ENCODE results near the gene IGF2BP2. TPM values are rescaled to one million over a fixed set of nuclear protein-coding genes. Genes with fewer than 3 reads are reported as not detected.
A peak's percentile ranks its signal among the peaks of the same experiment; 100 is the strongest.

IGF2BP2 gene
- polyA plus RNA-seq, 1 experiment = 9.9 TPM

DNA sequence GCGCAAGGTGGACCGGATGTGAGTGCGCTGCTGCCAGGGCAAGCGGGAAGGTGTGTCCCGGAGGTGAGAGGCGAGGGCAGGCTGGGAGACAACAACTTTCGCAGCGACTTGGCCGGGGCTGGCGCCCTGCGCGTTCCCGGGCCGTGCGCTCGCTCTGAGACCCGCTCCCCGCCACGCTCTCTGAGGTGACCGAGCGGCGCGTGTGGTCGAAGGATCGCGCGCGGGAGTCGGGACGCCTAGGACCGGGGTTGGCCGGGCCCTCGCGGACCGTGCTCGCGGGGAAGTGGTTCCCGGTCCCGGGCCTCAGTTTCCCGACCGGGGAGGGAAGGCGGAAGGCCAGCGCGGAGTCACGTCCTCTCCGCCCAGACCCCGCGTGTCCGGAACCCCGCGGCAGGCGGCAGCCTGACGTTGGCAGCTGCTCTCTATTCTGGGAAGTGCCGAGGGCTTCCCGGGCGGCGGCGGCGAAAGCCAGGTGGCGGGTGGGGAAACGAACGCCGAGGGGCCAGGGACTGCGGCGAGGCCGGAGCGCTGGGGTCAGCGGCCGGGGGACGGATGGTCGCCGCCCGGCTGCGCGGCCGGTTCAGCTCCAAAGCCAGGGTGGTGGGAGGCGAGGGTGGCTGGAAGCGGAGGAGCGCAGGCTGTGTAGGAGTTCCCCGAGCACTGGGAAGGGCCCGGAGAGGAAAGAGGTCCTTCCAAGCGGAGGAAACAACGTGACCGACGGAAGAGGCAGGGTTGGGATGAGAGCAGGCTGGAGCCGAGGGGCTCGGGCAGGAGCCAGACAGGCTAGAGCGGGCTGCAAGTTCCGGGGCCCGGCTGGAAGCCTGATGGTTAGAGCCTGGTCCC is 1.0 kb upstream of the IGF2BP2 start:
- peaks cover 4% of the 10 kb centered on the region; the same call in 1 of the 2 replicates for H3K9me3 ChIP-seq (ENCODE audit: control insufficient read depth, insufficient read depth, low read length)
- CTCF ChIA-PET = interaction anchor here (0.6 kb wide), 1 partner anchor 89 kb away, joined by 3 read pairs; no protein-coding TSS in a partner anchor
- H3K4me3 ChIP-seq (ENCODE audit: low read depth, low read length) = peak overlapping the region; percentile 95
- H3K27ac ChIP-seq (ENCODE audit: low read depth, low read length) = peak overlapping the region; percentile 47
- no peaks in the 10 kb centered on the region for H3K27me3 ChIP-seq (ENCODE audit: control insufficient read depth, insufficient read depth, low read length)
- POLR2A ChIA-PET = interaction anchor here (0.9 to 1.5 kb wide), 2 partner anchors 13 to 111 kb away, joined by 3 read pairs; no protein-coding TSS in a partner anchor
- TF ChIP-seq, protein P1, sequence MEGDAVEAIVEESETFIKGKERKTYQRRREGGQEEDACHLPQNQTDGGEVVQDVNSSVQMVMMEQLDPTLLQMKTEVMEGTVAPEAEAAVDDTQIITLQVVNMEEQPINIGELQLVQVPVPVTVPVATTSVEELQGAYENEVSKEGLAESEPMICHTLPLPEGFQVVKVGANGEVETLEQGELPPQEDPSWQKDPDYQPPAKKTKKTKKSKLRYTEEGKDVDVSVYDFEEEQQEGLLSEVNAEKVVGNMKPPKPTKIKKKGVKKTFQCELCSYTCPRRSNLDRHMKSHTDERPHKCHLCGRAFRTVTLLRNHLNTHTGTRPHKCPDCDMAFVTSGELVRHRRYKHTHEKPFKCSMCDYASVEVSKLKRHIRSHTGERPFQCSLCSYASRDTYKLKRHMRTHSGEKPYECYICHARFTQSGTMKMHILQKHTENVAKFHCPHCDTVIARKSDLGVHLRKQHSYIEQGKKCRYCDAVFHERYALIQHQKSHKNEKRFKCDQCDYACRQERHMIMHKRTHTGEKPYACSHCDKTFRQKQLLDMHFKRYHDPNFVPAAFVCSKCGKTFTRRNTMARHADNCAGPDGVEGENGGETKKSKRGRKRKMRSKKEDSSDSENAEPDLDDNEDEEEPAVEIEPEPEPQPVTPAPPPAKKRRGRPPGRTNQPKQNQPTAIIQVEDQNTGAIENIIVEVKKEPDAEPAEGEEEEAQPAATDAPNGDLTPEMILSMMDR (IDR thresholded peaks at IDR 0.05; ENCODE audit: low read depth, low read length) = no peak
- no peak for DNase-seq (ENCODE audit: low read depth, low spot score)

DNA sequence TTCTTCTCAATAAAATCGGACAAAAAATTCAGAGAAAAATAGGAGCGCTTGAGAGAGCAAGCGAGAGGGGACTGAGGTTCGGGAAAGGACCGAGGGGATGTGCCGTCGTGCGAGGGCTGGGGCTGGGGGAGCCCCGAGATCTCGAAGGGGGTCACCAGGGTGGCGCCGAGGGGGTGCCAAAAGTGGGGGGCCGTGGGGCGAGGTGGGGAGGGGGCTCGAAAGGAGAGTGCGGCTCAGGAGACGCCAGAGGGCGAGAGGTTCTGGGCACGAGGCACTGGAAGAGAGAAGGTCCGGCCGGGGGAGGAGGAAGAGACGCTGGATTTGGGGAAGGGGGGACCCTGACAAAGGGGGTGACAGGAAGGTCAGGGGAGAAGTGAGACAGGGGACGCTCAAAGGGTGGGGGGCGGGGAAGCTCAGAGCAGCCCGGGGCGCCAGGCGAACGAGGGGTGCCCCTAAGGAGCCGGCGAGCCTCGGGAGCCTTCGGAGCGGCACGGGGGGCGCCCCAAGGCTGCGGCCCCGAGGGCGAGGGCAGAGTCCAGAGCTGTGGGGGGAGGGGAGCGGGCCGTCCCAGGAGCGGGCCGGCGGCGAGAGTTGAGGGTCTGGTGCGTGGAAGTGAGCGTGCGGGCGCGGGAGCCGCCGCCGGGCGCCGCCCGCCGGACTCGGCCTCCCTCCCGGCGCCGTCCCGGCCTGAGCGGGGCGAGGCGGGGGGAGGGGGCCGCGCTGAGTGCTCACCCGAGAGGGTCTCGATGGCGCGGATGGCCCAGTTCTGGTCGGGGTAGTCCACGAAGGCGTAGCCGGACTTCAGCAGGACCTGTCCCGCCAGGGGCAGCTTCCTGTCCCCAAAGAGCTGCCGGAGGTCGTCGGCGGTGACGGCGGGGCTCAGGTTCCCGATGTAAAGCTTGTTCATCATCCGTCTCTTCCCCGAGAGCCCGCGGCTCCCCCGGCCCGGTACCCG is 514 bp downstream of the IGF2BP2 start:
- Histone ChIP-seq H3K27ac (ENCODE audit: low read depth, low read length) (peak overlapping the region; percentile 86), H3K9me3 (ENCODE audit: control insufficient read depth, insufficient read depth, low read length) (peaks cover 4% of the 10 kb centered on the region; the same call in 1 of the 2 replicates), H3K4me3 (ENCODE audit: low read depth, low read length) (peak overlapping the region; percentile 95), H3K27me3 (ENCODE audit: control insufficient read depth, insufficient read depth, low read length) (no peaks in the 10 kb centered on the region)
- CTCF ChIA-PET = interaction anchor here (0.6 to 4.6 kb wide), 2 partner anchors 106 to 165 kb away, joined by 3 to 48 read pairs; no protein-coding TSS in a partner anchor
- DNase-seq (ENCODE audit: low read depth, low spot score) = no peak
- POLR2A ChIA-PET = interaction anchor here (0.6 to 1.5 kb wide), 6 partner anchors 11 to 112 kb away, joined by 3 to 8 read pairs (median 4); no protein-coding TSS in a partner anchor
- TF ChIP-seq, protein P1 (IDR thresholded peaks at IDR 0.05; ENCODE audit: low read depth, low read length) = no peak

DNA sequence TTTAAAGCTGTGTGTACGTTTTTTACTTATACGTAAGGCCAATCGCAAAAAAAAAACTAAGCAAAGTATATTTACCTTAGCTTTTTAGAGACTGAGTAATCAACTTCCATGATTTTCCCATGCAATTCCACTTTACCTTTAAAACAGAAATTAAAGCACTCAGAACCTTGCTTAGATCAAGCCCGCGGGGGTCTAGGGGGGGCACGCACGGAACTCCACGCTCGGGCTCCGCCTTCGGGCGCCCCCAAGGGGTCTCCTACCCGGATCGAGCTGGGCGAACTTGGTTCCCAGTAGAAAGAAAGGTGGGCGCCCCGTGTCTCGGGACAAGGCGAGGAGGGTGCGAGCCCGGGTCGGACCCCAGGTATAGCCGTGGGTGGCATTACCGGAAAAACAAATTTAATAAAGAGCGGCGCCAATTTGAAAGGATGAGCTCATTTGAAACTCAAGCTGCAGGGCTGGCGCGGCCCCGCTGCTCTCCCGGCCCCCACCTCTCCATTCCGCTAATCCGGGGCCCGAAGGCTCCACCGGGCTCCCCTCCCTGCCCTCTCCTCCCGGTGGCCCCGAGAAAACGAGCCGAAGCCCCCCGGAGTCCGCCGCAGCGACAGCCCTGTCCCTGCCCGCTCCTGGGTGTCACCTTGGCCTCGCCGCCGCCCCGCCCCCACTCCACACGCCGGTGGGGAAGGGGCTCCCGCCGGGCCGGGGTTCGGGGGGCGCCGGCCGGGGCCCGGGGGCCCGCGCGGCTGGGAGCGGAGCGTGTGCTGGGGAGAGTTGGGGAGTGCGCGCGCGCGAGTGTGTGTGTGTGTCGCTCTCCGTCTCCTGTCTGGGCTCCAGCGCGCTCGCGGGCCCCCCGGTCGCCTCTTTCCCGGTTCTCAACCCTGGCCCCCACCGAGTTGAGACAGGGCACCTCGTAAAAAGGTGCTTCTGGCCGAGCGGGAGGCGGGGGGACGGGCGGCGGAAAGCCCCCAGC is 1.5 kb downstream of the IGF2BP2 start:
- Histone ChIP-seq H3K9me3 (ENCODE audit: control insufficient read depth, insufficient read depth, low read length) (peaks cover 4% of the 10 kb centered on the region; the same call in 1 of the 2 replicates), H3K4me3 (ENCODE audit: low read depth, low read length) (peak overlapping the region; percentile 95), H3K27ac (ENCODE audit: low read depth, low read length) (peak overlapping the region; percentile 86), H3K27me3 (ENCODE audit: control insufficient read depth, insufficient read depth, low read length) (no peaks in the 10 kb centered on the region)
- DNase-seq (ENCODE audit: low read depth, low spot score) = no peak
- TF ChIP-seq, protein P1 (IDR thresholded peaks at IDR 0.05; ENCODE audit: low read depth, low read length) = 0 out of 2 replicates have a peak, but pooled peaks have one; percentile 16
- CTCF ChIA-PET = interaction anchor here (0.9 to 4.6 kb wide), 5 partner anchors 10 to 164 kb away, joined by 3 to 48 read pairs (median 7); no protein-coding TSS in a partner anchor
- POLR2A ChIA-PET = interaction anchor here (0.6 to 1.8 kb wide), 12 partner anchors 10 to 945 kb away, joined by 3 to 7 read pairs (median 4); no protein-coding TSS in a partner anchor

All from AG04450 (cell line).